Activated B cell treated with CpG ODN at 0.5 μM for 24 hours (primary cell): Measurements from ENCODE around the gene GPR63. TPM values are rescaled to one million over a fixed set of nuclear protein-coding genes. Genes with fewer than 3 reads are reported as not detected.
"Not testable (repeated sequence)": the region's sequence is repeated elsewhere in the genome, so short reads cannot be mapped to it uniquely, and the experiment has no call there.

ENCODE experiments used
- ATAC-seq: fragments of 200-7000 bp; cut with Tn5 transposase; one replicate; pipeline ENCODE4 v1.10.0; 2021; ENCODE audit warnings: low read depth, mild to moderate bottlenecking, moderate library complexity
- CTCF ChIA-PET: fragments of 350-600 bp; sonication (Branson Sonifier 250); formaldehyde crosslinking; loops from one replicate; lab custom pipeline; 2021; ENCODE audit warnings: antibody characterized with exemption; lab: Charles Lee
- POLR2A ChIA-PET: fragments of 350-600 bp; sonication (Branson Sonifier 250); formaldehyde crosslinking; loops from one replicate; lab custom pipeline; 2021; ENCODE audit warnings: antibody characterized with exemption; lab: Charles Lee
- DNase-seq: peaks from one replicate; pipeline ENCODE4 v3.0.0; 2022
- H3K27ac Mint-ChIP-seq: one replicate; pipeline ENCODE4 v1.8.0; 2020; ENCODE audit warnings: mixed read lengths
- H3K27me3 Mint-ChIP-seq: one replicate; pipeline ENCODE4 v1.8.0; 2021; ENCODE audit warnings: mixed read lengths
- H3K36me3 Mint-ChIP-seq: one replicate; pipeline ENCODE4 v1.8.0; 2021; ENCODE audit warnings: low read depth, mixed read lengths
- H3K4me1 Mint-ChIP-seq: one replicate; pipeline ENCODE4 v1.8.0; 2021; ENCODE audit warnings: mixed read lengths
- H3K4me3 Mint-ChIP-seq: one replicate; pipeline ENCODE4 v1.8.0; 2020; ENCODE audit warnings: mild to moderate bottlenecking, mixed read lengths
- H3K9me3 Mint-ChIP-seq: one replicate; pipeline ENCODE4 v1.8.0; 2020; ENCODE audit warnings: mixed read lengths
- intact Hi-C: fragments of 100-400 bp; cut with micrococcal nuclease; formaldehyde crosslinking; loops from one replicate; pipeline ENCODE4 v1.15.1; 2024
- total RNA-seq: library from RNA; stranded (reverse); gene quantifications from 2 replicates; pipeline ENCODE4 v1.2.3, GENCODE V29; 2022
- TF ChIP-seq, protein P1 (sequence below): fragments of 200-600 bp; IDR thresholded peaks from one replicate; pipeline ENCODE4 v1.8.0; 2022; ENCODE audit warnings: antibody characterized with exemption, mild to moderate bottlenecking

The GPR63 gene
- 0.02 and 0.11 TPM in 2 replicates for total RNA-seq

- no peak within 1 kb of the TSS for H3K27ac Mint-ChIP-seq
- intact Hi-C loops: loop anchor here (5.0 kb wide), 2 partner anchors 60 to 315 kb away; partner anchors contain the start of genes NDUFAF4 and UFL1
- ATAC-seq: peak; percentile 83
- no peaks in the 10 kb centered on the region for H3K36me3 Mint-ChIP-seq
- peak; percentile 28 for DNase-seq
- TF ChIP-seq, protein P1, sequence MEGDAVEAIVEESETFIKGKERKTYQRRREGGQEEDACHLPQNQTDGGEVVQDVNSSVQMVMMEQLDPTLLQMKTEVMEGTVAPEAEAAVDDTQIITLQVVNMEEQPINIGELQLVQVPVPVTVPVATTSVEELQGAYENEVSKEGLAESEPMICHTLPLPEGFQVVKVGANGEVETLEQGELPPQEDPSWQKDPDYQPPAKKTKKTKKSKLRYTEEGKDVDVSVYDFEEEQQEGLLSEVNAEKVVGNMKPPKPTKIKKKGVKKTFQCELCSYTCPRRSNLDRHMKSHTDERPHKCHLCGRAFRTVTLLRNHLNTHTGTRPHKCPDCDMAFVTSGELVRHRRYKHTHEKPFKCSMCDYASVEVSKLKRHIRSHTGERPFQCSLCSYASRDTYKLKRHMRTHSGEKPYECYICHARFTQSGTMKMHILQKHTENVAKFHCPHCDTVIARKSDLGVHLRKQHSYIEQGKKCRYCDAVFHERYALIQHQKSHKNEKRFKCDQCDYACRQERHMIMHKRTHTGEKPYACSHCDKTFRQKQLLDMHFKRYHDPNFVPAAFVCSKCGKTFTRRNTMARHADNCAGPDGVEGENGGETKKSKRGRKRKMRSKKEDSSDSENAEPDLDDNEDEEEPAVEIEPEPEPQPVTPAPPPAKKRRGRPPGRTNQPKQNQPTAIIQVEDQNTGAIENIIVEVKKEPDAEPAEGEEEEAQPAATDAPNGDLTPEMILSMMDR: no peak
- ChIA-PET POLR2A (no interaction called here), CTCF (no interaction called here)
- H3K4me1 Mint-ChIP-seq: peaks cover 14% of the 10 kb centered on the region
- H3K27me3 Mint-ChIP-seq: peaks cover 41% of the 10 kb centered on the region
- peak within 1 kb of the TSS; percentile 86 for H3K4me3 Mint-ChIP-seq
- no peaks in the 10 kb centered on the region for H3K9me3 Mint-ChIP-seq
Observed at GRCh38 chr6:96837081-96837971, at the start of gene GPR63. GPR63 (minus strand) TSS chr6:96837477; CDS start chr6:96799731, 37,746 bp downstream.

DNA sequence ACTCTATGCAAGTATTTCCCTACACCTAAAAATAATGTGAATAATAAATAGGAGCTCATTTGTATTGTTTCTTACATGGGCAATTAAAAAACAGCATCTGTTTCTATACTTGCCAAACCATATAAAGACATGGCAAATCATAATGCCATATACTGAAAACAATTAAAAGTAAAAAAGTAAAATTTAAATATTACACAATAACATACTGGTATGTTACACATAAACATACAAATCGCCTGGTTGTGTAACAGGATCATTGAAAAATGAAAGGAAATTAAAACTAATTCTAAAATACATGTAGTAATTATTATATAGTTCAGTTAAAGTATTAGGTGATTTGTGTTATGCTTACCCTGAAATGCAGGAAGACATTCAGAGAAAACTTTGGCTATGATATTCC lies 49.2 kb upstream of the GPR63 start:
- TF ChIP-seq, protein P1: no peak
- ATAC-seq: no peak
- no peak for DNase-seq
- H3K27ac Mint-ChIP-seq: no peak overlapping the region
- ChIA-PET POLR2A (no interaction called here), CTCF (no interaction called here)
- H3K4me3 Mint-ChIP-seq: no peak overlapping the region
- intact Hi-C loops: no loop called here
- H3K4me1 Mint-ChIP-seq: peaks cover 4% of the 10 kb centered on the region
- no peaks in the 10 kb centered on the region for H3K27me3 Mint-ChIP-seq
- peaks cover 21% of the 10 kb centered on the region for H3K36me3 Mint-ChIP-seq
- no peaks in the 10 kb centered on the region for H3K9me3 Mint-ChIP-seq

DNA sequence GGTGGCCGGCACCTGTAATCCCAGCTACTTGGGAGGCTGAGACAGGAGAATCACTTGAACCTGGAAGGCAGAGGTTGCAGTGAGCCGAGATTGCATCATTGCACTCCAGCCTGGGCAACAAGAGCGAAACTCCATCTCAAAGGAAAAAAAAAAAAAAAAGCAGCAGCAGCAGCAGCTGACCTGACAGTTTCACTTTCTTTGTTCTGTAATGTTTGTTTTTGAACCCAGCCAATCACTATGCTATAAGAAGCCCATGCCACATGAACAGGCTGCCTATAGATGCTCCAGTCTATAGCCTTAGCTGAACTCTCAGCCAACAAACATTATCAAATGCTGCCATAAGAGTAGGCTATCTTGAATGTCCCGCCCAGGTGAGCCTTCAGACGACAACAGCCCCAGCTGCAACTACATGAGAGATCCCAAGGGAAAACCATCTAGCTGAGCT lies 47.9 kb upstream of the GPR63 start:
- POLR2A ChIA-PET, H3K36me3 Mint-ChIP-seq, H3K27ac Mint-ChIP-seq, H3K27me3 Mint-ChIP-seq, H3K4me1 Mint-ChIP-seq, H3K4me3 Mint-ChIP-seq, CTCF ChIA-PET, H3K9me3 Mint-ChIP-seq, ATAC-seq, intact Hi-C loops, DNase-seq: not testable (repeated sequence)

GRCh38 chr6:96878143-96878542 lies 40.9 kb upstream of the GPR63 start:
- H3K4me1 Mint-ChIP-seq: no peaks in the 10 kb centered on the region
- H3K9me3 Mint-ChIP-seq: no peaks in the 10 kb centered on the region
- ChIA-PET POLR2A (no interaction called here), CTCF (no interaction called here)
- H3K36me3 Mint-ChIP-seq: no peaks in the 10 kb centered on the region
- no peak overlapping the region for H3K27ac Mint-ChIP-seq
- DNase-seq (no peak), ATAC-seq (no peak)
- intact Hi-C loops: no loop called here
- H3K4me3 Mint-ChIP-seq: no peak overlapping the region
- peaks cover 5% of the 10 kb centered on the region for H3K27me3 Mint-ChIP-seq
- TF ChIP-seq, protein P1: no peak

GRCh38 chr6:96876886-96877545 lies 39.7 kb upstream of the GPR63 start:
- Mint-ChIP-seq H3K36me3 (no peaks in the 10 kb centered on the region), H3K4me1 (no peaks in the 10 kb centered on the region), H3K27me3 (peaks cover 5% of the 10 kb centered on the region), H3K4me3 (no peak overlapping the region), H3K27ac (no peak overlapping the region), H3K9me3 (no peaks in the 10 kb centered on the region)
- intact Hi-C loops: no loop called here
- ChIA-PET POLR2A (no interaction called here), CTCF (no interaction called here)
- ATAC-seq: no peak
- DNase-seq: no peak
- TF ChIP-seq, protein P1: no peak
